ENCODE results near the gene VASP.

VASP gene

DNA sequence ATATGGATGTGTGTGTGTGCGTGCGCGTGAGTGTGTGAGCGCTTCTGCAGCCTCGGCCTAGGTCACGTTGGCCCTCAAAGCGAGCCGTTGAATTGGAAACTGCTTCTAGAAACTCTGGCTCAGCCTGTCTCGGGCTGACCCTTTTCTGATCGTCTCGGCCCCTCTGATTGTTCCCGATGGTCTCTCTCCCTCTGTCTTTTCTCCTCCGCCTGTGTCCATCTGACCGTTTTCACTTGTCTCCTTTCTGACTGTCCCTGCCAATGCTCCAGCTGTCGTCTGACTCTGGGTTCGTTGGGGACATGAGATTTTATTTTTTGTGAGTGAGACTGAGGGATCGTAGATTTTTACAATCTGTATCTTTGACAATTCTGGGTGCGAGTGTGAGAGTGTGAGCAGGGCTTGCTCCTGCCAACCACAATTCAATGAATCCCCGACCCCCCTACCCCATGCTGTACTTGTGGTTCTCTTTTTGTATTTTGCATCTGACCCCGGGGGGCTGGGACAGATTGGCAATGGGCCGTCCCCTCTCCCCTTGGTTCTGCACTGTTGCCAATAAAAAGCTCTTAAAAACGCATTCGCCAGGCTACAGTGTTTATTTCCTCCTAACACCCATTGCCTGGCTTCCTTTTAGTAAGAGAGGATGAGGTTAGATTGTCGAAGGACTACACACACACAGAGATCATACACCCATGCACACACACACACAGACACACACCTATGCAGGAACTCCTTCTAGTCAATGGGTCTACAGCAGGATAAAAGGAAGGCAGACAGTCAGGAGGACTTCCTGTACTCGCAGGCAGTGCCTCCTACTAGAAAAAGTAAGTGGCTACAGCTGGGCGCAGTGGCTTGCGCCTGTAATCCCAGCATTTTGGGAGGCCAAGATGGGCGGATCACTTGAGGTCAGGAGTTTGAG lies 32.4 kb upstream of the VASP start:
- DNase-seq: no peak

DNA sequence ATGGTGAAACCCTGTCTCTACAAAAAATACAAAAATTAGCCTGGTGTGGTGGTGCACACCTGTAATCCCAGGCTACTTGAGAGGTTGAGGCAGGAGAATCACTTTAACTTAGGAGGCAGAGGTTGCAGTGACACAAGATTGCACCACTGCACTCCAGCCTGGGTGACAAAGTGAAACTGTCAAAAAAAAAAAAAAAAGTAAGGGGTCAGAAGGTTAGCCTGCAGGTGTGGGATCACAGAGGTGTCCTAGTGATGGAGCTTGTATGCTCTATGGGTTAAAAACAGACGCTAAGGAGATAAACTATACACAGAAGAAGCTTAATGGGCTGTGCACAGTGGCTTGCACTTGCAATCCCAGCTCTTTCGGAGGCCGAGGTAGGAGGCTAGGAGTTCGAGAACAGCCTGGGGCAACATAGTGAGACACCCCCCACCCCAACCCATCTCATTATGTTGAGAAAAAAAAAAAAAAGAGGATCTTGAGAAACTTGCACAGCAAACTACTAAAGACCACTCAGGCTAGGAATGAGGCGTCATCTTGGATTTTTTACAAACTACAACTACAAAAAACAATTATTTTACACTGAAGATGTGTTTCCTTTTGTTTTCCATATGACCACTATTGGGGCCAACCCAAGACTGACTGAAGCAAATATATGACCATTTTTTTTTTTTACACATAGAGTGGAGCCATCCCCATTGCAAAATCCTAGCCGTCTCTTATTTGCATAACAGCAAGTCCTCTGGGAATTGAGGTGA lies 31.6 kb upstream of the VASP start:
- no peak for DNase-seq

DNA sequence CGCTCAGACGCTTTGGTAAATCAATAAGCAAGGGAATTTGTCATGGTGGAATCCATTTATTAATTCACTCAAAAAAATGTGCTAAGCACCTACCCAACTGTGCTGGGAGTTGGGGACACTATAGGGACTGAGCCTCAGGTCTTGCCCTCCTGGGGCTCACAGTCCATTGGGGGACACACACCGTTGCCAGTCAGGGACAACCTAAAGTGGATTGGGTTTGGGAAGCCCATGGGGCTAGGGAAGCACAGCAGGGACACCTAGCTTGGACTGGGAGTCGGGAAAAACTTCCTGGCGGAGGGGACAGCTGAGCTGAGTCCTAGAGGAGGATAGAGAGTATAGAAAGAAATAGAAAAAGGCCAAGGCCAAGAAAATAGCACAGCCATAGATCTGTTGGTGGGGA lies 31.0 kb upstream of the VASP start:
- no peak for DNase-seq

DNA sequence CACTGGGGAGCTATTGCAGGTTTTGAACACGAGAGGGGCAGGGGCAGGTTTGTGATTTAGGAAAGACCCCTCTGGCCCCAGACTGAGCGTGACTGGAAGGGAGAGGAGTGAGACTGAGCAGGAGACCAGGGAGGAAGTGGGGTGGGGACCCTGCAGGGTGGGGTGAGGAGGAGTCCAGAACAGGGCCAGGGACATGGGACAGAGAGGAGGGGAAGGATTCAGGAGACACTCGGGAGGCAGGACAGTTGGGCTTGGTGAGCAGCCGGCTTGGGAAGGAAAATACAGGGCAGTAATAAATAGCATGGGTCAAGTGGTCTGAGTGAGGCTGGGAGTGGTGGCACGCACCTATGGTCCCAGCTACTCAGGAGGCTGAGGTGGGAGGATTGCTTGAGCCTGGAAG lies 30.1 kb upstream of the VASP start:
- no peak for DNase-seq

DNA sequence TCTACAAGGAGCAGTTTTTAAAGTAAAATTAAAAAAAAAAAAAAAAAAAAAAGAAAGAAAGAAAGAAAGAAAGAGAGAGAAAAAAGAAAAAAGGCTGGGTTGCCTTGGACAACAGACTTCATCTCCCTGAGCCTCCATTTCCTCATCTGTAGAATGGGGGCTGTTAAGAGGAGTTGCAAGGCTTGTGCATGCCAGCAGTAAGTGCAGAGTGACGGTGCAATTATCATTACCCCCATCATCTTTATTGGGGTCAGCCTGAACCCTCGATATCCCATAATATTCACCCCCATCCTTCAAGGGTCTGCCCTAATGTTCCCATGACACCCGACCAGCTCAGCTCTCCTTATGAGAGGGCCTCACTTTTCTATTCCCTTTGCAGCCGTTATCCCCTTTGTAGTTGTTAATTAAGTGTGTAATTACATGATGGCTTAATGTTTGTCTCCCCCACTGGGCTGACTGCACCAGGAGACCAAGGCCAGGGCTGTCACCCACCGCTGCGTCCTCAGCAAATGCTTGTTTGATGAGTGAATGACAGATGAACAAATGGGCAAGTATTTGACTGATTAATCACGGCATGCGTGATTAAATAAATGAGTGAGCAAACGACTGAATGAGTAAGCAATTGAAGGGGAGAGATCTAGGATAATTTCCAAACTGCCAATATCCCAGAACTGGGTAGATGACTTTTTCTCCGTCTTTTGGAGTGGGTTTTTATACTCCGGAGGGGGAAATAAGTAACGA lies 29.4 kb upstream of the VASP start:
- peak in 1 of 2 experiments; percentile 43 for DNase-seq

DNA sequence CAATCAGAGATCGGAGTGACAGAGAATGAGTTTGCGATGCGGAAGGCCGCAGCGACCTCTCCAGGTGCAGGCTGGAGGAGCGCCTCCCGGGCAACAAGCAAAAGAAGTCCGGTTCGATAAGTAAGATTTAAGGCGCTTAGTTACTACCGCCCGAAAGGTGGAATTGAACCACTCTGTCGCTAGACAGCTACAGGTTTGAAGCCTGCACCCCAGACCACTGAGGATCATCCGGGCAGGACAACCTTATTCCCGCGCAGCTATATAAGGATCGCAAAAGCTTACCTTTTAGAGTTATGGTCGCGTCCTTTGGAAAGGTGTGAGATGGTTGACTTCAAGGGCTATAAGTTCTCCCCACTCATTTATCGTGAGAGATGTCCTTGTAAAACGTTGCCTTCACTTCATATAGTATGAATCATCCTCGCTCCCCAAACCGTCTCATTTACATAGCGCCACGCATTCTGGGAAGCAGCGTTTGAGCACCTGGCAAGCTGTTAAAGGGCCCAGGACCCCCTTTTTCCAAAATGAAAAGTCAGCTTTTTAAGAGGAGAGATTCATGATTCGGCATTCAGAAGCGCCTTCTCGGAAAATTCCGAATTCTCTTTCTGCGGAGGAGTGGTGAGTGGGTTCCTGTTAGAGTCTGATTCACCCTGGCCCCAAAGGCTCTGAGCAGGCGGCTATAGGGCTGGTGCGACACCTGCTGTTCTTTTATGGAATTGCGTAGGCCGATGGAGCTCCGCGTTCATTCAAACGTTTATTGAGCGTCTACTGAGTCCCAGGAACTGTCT lies 28.6 kb upstream of the VASP start:
- DNase-seq: peak; percentile 76 to 93

DNA sequence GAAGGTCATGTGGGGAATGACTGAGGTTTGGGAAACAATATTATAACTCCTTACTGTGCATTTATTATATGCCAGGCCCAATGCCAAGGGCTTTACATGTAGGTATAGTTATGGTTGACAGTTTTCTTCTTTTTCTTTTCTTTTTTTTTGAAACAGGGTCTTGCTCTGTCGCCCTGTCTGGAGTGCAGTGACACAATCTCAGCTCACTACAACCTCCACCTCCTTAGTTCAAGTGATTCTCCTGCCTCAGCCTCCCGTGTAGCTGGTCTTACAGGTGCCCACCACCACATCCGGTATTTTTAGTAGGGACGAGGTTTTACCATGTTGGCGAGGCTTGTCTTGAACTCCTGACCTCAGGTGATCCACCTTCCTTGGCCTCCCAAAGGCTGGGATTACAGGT lies 24.2 kb upstream of the VASP start:
- no peak for DNase-seq

DNA sequence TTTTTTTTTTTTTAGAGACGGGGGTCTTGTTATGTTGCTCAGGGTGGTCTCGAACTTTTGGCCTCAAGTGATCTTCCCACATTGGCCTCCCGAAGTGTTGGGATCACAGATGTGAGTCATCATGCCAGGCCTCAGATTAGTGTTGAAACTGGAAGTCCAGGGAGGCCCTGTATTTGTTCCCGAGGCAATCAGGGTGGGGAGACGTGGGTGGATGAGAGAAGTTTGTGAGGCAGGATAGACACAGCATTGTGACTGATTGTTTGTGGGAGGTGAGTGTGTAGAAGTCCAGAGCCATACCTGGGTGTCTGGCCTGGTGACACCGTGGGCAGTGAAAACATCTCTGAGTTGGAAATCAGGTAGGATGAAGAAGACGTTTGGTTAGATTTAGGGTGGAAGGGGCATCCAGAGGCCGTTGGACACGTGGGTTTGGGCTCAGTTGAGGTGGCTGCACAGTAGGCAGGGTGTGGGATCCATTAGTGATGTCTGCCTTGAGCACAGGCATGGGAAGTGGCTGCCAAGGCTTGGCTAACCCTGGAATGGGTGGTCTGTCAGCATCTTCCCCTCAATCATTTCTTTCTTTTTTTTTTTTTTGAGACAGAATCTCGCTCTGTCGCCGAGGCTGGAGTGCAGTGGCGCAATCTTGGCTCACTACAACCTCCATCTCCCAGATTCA lies 22.9 kb upstream of the VASP start:
- DNase-seq: no peak

DNA sequence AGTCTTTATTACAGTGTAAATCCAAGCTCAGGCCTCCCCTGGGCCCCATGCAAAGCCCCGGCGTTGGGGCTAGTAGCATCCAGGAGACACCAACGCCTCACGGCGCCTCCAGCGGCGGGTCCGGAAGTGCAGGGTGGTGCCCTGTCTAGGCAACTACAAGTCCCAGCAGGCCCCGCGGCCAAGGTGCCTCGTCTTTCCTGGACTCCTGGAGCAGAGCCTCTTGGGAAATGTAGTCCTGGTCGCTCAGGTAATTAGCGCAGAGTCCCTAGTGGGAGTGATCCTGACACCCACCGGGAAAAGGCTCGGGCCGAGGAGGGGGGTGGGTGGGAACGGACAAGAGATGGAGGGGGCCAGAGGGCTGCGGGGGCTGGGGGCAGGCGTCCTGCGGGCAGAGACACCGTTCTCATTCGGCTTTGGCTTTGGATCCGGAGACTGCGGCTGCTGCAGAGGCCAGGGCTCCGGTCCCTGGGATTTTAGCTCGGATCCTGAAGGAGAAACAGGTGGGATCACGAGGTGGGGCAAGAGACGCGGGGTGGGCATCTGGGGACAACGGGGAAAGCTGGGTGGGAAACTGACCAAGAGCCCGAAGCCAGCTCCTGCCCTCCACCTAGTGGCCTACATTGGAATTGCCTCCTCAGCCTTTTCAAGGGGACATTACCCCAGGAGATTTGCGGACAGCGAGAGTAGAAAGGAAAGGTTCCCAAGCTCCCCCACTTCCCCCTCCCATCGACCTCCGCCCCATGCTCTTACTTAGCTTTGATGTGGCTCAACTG lies 21.8 kb upstream of the VASP start:
- DNase-seq: peak; percentile 93 to 96

DNA sequence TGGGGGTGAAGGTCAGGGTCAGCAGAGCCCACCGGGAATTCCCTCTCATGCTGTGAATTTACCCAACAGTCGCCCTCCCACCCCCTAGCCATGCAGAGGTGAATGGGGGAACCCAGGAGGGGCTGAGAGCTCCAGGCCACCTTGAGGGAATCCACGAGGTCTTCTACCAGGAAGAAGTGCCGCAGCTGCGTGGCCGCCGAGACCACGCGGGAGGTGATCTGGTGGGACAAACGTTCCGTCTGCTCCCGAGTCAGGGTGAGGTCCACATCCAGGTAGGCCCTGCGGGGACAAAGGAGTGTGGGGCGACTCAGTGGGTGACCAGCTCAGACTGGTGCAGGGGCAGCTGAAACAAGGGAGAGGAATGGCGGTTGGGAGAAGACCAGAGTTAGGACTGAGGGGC lies 18.6 kb upstream of the VASP start:
- DNase-seq: no peak

DNA sequence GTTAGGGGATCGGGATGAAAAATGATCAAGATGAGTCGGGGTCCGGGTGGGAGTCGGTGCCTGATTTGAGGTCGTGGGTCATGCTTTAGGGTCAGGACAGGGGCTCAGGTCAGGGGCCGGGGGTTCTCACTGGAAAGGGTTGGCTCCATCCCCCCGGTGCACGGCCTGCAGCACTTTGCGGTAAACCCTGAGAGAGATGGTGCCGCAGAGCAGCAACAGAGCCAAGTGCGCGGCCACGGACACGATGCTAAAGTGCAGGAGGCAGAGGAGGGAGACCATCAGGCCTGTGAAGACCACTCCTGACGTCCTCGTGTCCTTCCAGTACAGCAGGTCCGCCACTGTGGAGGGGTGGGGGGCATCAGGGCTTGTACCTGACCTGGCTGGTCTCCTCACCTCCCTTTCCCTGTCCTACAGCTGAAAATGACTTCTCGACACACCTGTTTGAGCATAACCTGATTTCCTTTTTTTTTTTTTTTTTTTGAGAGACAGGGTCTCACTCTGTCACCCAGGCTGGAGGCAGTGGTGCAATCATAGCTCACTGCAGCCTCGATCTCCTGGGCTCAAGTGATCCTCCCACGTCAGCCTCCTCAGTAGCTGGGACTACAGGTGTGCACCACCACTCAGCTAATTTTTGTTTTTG lies 17.9 kb upstream of the VASP start:
- DNase-seq: no peak

DNA sequence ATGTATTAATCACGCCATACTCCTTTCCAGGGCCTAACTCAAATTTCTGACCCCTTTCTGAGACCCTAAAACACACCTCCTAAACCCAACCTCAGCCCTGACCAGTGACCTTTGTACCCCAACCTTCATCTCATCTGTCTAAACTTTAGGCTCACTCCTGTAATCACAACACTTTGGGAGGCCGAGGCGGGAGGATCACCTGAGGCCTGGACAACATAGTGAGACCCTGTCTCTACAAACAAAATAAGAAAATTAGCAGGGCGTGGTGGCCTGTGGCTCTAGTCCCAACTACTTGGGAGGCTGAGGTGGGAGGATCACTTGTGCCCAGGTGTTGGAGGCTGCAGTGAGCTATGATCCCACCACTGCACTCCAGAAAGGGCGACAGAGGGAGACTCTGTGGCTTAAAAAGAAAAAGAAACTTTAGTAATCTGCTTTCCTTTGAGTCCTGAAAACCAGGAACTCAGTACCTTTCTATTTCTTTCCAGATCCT lies 15.1 kb upstream of the VASP start:
- DNase-seq: no peak

DNA sequence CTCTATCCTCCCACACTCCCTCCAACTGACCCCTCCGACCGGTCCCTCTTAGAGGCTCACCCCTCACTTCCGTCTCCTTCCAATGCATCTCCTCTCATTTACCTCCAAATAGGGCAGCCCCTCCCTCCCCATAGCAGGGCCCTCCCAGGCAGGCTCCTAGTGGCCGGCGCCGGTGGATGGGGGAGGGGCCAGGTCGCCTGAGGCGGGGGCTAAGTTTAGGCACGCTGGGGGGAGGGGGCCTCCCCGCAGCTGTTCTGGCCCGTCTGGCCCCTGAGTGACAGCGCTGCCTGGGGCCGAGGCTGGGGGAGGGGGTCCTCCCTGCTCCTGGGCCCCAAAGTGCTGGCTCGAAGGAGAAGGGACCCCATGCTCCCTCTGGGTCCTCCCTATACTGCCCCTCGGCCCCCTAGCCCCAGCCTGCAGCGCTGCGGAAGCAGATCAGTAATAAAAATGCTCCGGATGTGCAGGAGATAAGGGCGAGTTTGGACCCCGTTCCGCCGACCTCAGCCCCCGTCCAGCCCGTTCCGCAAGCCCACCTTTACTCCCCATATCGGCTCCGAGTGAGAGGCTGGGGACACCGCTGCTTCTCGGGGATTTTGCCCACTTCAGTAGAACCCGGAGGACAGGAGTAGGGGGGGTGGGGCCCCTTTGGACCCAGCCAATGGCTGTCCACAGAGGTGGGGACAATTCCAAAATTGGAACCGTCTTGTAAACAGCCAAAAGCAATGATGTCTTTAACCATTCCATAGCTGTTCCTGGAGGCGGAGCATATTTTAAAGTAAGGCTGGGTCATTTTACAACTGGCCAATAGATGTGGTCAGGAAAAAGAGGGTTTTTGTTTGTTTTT lies 14.4 kb upstream of the VASP start:
- peak; percentile 17 to 43 for DNase-seq

DNA sequence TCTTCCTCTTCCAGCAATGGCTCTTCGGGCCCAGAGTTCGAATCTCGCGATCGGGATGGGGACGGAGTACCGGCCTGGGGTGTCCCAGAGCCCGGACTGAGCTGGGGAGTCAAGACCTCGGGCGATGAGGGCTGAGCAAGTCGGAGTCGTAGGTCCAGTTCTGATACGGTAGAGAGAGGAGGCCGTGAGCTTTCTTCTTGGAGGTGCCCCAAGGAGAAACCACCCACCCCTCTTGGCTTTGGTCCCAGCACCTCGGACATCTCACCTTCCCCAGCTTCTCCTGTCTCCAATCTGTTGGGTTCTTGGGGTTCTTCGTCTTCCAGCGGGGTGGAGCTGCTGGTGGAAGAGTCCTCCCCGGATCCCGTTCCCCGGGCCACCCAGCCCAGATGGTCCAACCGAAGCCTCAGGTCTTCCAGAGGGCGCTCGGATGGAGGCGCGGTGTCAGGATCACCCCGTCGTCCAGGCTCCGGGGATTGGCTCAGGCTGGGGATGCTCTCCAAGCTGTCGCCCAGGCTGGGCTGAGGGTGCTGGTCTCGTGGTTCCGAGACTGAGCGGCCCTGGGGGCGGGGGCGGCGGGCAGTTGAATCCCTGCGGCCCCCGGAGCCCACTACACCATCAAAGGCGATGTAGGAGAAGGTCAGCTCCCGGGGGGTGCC lies 12.9 kb upstream of the VASP start:
- DNase-seq: no peak

DNA sequence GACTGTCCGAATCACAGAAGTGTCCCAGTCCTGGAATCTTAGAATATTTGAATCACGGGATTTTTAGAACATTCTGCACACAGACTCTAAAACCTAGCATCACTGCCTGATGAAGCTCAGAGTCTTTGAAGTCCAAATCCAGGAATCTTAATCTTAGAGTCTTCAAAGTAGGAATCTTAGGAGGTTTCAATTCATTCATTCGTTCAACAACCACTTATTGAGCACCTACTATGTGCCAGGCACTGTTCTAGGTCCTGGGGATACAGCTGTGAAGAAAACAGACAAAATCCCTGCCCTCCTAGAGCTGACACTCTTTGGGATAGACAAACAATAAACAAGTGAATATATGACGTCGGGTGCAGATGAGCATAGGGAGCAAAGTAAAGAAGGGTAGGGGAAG lies 12.1 kb upstream of the VASP start:
- DNase-seq: no peak

DNA sequence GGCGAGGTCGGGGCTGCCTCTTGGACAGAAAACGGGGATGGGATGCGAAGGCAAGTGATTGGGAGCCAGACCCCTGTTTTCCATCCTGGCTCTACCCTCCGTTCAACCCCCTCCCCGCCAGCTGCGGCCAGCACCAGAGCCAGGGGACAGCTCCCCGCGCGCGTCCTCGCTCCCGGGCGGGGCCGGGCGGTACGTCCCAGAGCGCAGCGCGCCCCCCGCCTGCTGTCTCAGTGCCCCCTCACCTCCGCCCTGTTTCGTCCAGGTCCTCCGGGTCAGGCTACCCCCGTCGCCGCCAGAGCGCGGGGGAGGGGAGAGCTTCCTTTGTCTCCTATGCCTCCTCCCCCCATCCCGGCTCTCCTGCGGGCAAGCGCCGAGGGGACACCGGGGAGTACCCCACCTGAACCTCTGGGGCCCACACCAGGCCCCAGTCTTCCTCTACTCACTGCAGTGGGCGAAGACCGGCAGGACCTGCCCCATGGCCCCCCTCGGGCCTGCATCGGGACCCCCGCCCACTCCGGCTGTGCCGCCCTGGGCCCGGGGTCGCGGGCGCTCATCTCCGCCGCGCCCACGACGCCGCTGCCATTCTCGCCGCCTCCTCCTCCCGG lies 10.8 kb upstream of the VASP start:
- peak in 1 of 2 experiments; percentile 40 for DNase-seq

DNA sequence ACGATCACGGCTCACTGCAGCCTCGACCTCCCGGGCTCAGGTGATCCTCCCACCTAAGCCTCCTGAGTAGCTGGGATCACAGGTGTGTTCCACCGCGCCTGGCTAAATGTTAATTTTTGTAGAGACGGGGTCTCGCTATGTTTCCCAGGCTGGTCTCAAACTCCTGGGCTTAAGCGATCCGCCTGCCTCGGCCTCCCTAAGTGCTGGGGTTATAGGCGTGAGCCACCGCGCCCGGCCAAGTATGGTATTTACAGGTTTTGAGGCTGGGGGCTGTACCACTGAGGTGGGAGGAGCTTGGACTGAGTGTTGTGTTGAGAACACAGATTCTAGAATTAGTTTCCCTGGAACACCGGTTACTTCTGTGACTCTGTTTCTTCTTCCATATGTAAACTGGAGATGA lies 9.5 kb upstream of the VASP start:
- DNase-seq: peak in 1 of 2 experiments; percentile 12

DNA sequence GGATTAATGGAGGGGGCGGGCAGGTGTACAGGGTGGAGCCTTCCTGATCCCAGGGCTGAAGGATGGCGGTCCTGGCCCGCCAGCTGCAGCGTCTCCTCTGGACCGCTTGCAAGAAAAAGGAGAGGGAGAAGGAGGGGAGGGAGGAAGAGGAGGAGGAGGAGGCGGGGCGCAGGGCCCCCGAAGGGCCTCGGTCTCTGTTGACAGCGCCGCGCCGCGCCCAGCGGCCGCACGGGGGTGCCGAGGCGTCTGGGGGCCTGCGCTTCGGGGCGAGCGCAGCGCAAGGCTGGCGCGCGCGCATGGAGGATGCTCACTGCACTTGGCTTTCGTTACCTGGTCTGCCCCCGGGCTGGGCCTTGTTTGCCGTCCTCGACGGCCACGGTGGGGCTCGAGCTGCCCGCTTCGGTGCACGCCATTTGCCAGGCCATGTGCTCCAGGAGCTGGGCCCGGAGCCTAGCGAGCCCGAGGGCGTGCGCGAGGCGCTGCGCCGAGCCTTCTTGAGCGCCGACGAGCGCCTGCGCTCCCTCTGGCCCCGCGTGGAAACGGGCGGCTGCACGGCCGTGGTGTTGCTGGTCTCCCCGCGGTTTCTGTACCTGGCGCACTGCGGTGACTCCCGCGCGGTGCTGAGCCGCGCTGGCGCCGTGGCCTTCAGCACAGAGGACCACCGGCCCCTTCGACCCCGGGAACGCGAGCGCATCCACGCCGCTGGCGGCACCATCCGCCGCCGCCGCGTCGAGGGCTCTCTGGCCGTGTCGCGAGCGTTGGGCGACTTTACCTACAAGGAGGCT lies 8.7 kb upstream of the VASP start, which contains the start of gene PPM1N:
Gene PPM1N (plus strand): TSS at position 33 of the 785 bp plus-strand sequence. CDS start 30 bp downstream, at position 63.
- peak; percentile 83 to 91 for DNase-seq

Data from NCI-H524 (cell line).